ENCODE measurements around the gene SMARCAL1. TPM values are rescaled to one million over a fixed set of nuclear protein-coding genes. Genes with fewer than 3 reads are reported as not detected.

The SMARCAL1 gene
- total RNA-seq, 1 experiment from 2014 or later: 20.9 TPM

- no peak for DNase-seq (ENCODE audit: low spot score)
- H3K36me3 Mint-ChIP-seq: no peaks in the 10 kb centered on the region
- no peaks in the 10 kb centered on the region for H3K27me3 Mint-ChIP-seq (ENCODE audit: low read depth)
- no peaks in the 10 kb centered on the region for H3K9me3 Mint-ChIP-seq
- H3K27ac Mint-ChIP-seq: peak overlapping the region; percentile 58; the same call in 1 of the 2 replicates
- ChIA-PET POLR2A (no interaction called here), CTCF (interaction anchor here (1.6 kb wide), 1 partner anchor 270 kb away, joined by 3 read pairs; no protein-coding TSS in a partner anchor)
- no peak for ATAC-seq
- TF ChIP-seq, protein P1, sequence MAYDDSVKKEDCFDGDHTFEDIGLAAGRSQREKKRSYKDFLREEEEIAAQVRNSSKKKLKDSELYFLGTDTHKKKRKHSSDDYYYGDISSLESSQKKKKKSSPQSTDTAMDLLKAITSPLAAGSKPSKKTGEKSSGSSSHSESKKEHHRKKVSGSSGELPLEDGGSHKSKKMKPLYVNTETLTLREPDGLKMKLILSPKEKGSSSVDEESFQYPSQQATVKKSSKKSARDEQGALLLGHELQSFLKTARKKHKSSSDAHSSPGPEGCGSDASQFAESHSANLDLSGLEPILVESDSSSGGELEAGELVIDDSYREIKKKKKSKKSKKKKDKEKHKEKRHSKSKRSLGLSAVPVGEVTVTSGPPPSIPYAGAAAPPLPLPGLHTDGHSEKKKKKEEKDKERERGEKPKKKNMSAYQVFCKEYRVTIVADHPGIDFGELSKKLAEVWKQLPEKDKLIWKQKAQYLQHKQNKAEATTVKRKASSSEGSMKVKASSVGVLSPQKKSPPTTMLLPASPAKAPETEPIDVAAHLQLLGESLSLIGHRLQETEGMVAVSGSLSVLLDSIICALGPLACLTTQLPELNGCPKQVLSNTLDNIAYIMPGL (CRISPR knock-in tag; IDR thresholded peaks at IDR 0.05): no peak
- TF ChIP-seq, protein P2, sequence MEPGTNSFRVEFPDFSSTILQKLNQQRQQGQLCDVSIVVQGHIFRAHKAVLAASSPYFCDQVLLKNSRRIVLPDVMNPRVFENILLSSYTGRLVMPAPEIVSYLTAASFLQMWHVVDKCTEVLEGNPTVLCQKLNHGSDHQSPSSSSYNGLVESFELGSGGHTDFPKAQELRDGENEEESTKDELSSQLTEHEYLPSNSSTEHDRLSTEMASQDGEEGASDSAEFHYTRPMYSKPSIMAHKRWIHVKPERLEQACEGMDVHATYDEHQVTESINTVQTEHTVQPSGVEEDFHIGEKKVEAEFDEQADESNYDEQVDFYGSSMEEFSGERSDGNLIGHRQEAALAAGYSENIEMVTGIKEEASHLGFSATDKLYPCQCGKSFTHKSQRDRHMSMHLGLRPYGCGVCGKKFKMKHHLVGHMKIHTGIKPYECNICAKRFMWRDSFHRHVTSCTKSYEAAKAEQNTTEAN (CRISPR knock-in tag; IDR thresholded peaks at IDR 0.05): no peak
- TF ChIP-seq ZNF317 (CRISPR knock-in tag; IDR thresholded peaks at IDR 0.05; ENCODE audit: borderline replicate concordance, low read depth): no peak
- no peak for TF ChIP-seq MXD4 (CRISPR knock-in tag; IDR thresholded peaks at IDR 0.05; ENCODE audit: borderline replicate concordance)
- TF ChIP-seq JAZF1 (CRISPR knock-in tag; IDR thresholded peaks at IDR 0.05): no peak
- TF ChIP-seq, protein P3, sequence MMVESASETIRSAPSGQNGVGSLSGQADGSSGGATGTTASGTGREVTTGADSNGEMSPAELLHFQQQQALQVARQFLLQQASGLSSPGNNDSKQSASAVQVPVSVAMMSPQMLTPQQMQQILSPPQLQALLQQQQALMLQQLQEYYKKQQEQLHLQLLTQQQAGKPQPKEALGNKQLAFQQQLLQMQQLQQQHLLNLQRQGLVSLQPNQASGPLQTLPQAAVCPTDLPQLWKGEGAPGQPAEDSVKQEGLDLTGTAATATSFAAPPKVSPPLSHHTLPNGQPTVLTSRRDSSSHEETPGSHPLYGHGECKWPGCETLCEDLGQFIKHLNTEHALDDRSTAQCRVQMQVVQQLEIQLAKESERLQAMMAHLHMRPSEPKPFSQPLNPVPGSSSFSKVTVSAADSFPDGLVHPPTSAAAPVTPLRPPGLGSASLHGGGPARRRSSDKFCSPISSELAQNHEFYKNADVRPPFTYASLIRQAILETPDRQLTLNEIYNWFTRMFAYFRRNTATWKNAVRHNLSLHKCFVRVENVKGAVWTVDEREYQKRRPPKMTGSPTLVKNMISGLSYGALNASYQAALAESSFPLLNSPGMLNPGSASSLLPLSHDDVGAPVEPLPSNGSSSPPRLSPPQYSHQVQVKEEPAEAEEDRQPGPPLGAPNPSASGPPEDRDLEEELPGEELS (CRISPR knock-in tag; IDR thresholded peaks at IDR 0.05): no peak
- TF ChIP-seq, protein P4, sequence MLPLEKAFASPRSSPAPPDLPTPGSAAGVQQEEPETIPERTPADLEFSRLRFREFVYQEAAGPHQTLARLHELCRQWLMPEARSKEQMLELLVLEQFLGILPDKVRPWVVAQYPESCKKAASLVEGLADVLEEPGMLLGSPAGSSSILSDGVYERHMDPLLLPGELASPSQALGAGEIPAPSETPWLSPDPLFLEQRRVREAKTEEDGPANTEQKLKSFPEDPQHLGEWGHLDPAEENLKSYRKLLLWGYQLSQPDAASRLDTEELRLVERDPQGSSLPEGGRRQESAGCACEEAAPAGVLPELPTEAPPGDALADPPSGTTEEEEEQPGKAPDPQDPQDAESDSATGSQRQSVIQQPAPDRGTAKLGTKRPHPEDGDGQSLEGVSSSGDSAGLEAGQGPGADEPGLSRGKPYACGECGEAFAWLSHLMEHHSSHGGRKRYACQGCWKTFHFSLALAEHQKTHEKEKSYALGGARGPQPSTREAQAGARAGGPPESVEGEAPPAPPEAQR (CRISPR knock-in tag; IDR thresholded peaks at IDR 0.05): no peak
- TF ChIP-seq, protein P5, sequence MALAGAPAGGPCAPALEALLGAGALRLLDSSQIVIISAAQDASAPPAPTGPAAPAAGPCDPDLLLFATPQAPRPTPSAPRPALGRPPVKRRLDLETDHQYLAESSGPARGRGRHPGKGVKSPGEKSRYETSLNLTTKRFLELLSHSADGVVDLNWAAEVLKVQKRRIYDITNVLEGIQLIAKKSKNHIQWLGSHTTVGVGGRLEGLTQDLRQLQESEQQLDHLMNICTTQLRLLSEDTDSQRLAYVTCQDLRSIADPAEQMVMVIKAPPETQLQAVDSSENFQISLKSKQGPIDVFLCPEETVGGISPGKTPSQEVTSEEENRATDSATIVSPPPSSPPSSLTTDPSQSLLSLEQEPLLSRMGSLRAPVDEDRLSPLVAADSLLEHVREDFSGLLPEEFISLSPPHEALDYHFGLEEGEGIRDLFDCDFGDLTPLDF (CRISPR knock-in tag; IDR thresholded peaks at IDR 0.05): no peak
- no peak for TF ChIP-seq CTCF (IDR thresholded peaks at IDR 0.05)
- no peak for TF ChIP-seq ZNF416 (CRISPR knock-in tag; IDR thresholded peaks at IDR 0.05)
- no peak for TF ChIP-seq MAX (CRISPR knock-in tag; IDR thresholded peaks at IDR 0.05)
- TF ChIP-seq RELA (CRISPR knock-in tag; IDR thresholded peaks at IDR 0.05; ENCODE audit: borderline replicate concordance): no peak
- TF ChIP-seq, protein P6, sequence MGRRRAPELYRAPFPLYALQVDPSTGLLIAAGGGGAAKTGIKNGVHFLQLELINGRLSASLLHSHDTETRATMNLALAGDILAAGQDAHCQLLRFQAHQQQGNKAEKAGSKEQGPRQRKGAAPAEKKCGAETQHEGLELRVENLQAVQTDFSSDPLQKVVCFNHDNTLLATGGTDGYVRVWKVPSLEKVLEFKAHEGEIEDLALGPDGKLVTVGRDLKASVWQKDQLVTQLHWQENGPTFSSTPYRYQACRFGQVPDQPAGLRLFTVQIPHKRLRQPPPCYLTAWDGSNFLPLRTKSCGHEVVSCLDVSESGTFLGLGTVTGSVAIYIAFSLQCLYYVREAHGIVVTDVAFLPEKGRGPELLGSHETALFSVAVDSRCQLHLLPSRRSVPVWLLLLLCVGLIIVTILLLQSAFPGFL (CRISPR knock-in tag; IDR thresholded peaks at IDR 0.05; ENCODE audit: borderline replicate concordance): no peak
- TF ChIP-seq, protein P7, sequence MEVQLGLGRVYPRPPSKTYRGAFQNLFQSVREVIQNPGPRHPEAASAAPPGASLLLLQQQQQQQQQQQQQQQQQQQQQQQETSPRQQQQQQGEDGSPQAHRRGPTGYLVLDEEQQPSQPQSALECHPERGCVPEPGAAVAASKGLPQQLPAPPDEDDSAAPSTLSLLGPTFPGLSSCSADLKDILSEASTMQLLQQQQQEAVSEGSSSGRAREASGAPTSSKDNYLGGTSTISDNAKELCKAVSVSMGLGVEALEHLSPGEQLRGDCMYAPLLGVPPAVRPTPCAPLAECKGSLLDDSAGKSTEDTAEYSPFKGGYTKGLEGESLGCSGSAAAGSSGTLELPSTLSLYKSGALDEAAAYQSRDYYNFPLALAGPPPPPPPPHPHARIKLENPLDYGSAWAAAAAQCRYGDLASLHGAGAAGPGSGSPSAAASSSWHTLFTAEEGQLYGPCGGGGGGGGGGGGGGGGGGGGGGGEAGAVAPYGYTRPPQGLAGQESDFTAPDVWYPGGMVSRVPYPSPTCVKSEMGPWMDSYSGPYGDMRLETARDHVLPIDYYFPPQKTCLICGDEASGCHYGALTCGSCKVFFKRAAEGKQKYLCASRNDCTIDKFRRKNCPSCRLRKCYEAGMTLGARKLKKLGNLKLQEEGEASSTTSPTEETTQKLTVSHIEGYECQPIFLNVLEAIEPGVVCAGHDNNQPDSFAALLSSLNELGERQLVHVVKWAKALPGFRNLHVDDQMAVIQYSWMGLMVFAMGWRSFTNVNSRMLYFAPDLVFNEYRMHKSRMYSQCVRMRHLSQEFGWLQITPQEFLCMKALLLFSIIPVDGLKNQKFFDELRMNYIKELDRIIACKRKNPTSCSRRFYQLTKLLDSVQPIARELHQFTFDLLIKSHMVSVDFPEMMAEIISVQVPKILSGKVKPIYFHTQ (CRISPR knock-in tag; IDR thresholded peaks at IDR 0.05): no peak
- no peak for TF ChIP-seq STAT6 (CRISPR knock-in tag; conservative IDR thresholded peaks at IDR 0.05; ENCODE audit: low read depth)
- TF ChIP-seq, protein P8, sequence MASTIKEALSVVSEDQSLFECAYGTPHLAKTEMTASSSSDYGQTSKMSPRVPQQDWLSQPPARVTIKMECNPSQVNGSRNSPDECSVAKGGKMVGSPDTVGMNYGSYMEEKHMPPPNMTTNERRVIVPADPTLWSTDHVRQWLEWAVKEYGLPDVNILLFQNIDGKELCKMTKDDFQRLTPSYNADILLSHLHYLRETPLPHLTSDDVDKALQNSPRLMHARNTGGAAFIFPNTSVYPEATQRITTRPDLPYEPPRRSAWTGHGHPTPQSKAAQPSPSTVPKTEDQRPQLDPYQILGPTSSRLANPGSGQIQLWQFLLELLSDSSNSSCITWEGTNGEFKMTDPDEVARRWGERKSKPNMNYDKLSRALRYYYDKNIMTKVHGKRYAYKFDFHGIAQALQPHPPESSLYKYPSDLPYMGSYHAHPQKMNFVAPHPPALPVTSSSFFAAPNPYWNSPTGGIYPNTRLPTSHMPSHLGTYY (CRISPR knock-in tag; IDR thresholded peaks at IDR 0.05): no peak
- TF ChIP-seq, protein P9, sequence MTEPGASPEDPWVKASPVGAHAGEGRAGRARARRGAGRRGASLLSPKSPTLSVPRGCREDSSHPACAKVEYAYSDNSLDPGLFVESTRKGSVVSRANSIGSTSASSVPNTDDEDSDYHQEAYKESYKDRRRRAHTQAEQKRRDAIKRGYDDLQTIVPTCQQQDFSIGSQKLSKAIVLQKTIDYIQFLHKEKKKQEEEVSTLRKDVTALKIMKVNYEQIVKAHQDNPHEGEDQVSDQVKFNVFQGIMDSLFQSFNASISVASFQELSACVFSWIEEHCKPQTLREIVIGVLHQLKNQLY (CRISPR knock-in tag; IDR thresholded peaks at IDR 0.05): no peak
- no peak overlapping the region for H3K4me3 Mint-ChIP-seq
- peaks cover 15% of the 10 kb centered on the region for H3K4me1 Mint-ChIP-seq
These were observed 81.0 kb downstream of the SMARCAL1 start for GRCh38 chr2:216493334-216493685.
